ENCODE results near the gene SHISA9. TPM values are rescaled to one million over a fixed set of nuclear protein-coding genes. Genes with fewer than 3 reads are reported as not detected.

Gene SHISA9
- total and polyA plus RNA-seq, 4 donors, result under 0.01 to 0.08 (median 0.07) TPM; not detected in 1

- DNase-seq (ENCODE audit: low spot score), result no peak
- Histone ChIP-seq H3K27me3 (ENCODE audit: control insufficient read depth in 4 of 4, insufficient read depth in 4 of 4, low read length in 3 of 4) (no peaks in the 10 kb centered on the region), H3K9me3 (ENCODE audit: control insufficient read depth in 4 of 4, low read length in 3 of 4) (no peaks in the 10 kb centered on the region), H3K4me3 (ENCODE audit: low read depth in 1 of 3, low read length in 3 of 3) (no peak overlapping the region), H3K4me1 (ENCODE audit: control insufficient read depth in 4 of 4, insufficient read depth in 4 of 4, low read length in 3 of 4) (no peaks in the 10 kb centered on the region), H3K27ac (ENCODE audit: low read depth in 1 of 2, low read length in 2 of 2) (no peak overlapping the region), H3K36me3 (ENCODE audit: control insufficient read depth in 4 of 4, insufficient read depth in 3 of 4, low read depth in 1 of 4, low read length in 3 of 4) (no peaks in the 10 kb centered on the region), H3K9ac (ENCODE audit: low read depth in 1 of 2, low read length in 2 of 2) (no peak overlapping the region)
- WGBS, result 81% methylated on average over 5 of the region's 5 CpGs
- TF ChIP-seq ZBTB33 (IDR thresholded peaks at IDR 0.05), result no peak
- TF ChIP-seq GABPA (IDR thresholded peaks at IDR 0.05 in 1 of 2, conservative IDR thresholded peaks at IDR 0.05 in 1 of 2), result no peak
- no peak for TF ChIP-seq RAD21 (IDR thresholded peaks at IDR 0.05)
- no peak for TF ChIP-seq JUND (IDR thresholded peaks at IDR 0.05)
- TF ChIP-seq MAX (IDR thresholded peaks at IDR 0.05), result no peak
- no peak for TF ChIP-seq NR2F2 (IDR thresholded peaks at IDR 0.05)
- no peak for TF ChIP-seq REST (IDR thresholded peaks at IDR 0.05)
Measured at GRCh38 chr16:13032911-13033310, 131.5 kb downstream of the SHISA9 start.

DNA sequence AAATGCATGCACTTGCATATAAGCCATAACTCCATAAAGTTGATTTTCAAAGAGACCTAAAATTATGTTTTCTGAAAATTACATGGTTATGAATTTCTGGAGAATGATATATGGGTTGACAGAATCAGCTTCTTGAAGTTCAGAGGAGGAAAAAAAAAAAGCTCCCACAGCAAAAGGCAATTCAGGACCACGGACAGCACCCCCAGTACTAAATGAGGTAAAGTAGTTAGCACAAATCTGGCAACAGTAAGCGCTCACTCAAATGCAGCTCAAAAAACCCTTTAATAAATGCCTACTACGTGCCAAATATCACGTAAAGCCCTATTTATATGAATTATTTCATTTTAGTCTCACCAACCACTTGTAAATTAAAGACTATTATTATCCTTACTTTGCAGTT is 135.2 kb downstream of the SHISA9 start:
- peak; percentile 56 for DNase-seq (ENCODE audit: low spot score)
- no peak overlapping the region for H3K4me3 ChIP-seq (ENCODE audit: low read depth in 1 of 3, low read length in 3 of 3)
- 14% methylated on average over 4 of the region's 4 CpGs for WGBS

More for the DNA sequence above, 135.2 kb downstream of the SHISA9 start:
- H3K27me3 ChIP-seq (ENCODE audit: control insufficient read depth in 4 of 4, insufficient read depth in 4 of 4, low read length in 3 of 4), result no peaks in the 10 kb centered on the region
- no peaks in the 10 kb centered on the region for H3K4me1 ChIP-seq (ENCODE audit: control insufficient read depth in 4 of 4, insufficient read depth in 4 of 4, low read length in 3 of 4)
- H3K27ac ChIP-seq (ENCODE audit: low read depth in 1 of 2, low read length in 2 of 2), result no peak overlapping the region
- no peak overlapping the region for H3K9ac ChIP-seq (ENCODE audit: low read depth in 1 of 2, low read length in 2 of 2)
- no peak for TF ChIP-seq FOXA2 (IDR thresholded peaks at IDR 0.05)
- TF ChIP-seq REST (IDR thresholded peaks at IDR 0.05), result peak; percentile 100
- H3K36me3 ChIP-seq (ENCODE audit: control insufficient read depth in 4 of 4, insufficient read depth in 3 of 4, low read depth in 1 of 4, low read length in 3 of 4), result no peaks in the 10 kb centered on the region
- no peaks in the 10 kb centered on the region for H3K9me3 ChIP-seq (ENCODE audit: control insufficient read depth in 4 of 4, low read length in 3 of 4)
